CD4-positive, alpha-beta T cell treated with Interleukin-4 for 1 hour (primary cell): Measurements from ENCODE around the gene MYOF.
"Not testable (repeated sequence)": the region's sequence is repeated elsewhere in the genome, so short reads cannot be mapped to it uniquely, and the experiment has no call there.

ENCODE experiments used
- DNase-seq, 2 donors: peaks; one replicate each; pipeline ENCODE4 v3.0.0-alpha.2; 2020 to 2022

Gene MYOF

GRCh38 chr10:93342921-93343320 lies 139.2 kb downstream of the MYOF start:
- DNase-seq = no peak

GRCh38 chr10:93342366-93342765 lies 139.8 kb downstream of the MYOF start:
- DNase-seq = no peak

GRCh38 chr10:93337309-93337721 lies 144.8 kb downstream of the MYOF start:
- DNase-seq = no peak

- DNase-seq = no peak
These were observed 145.5 kb downstream of the MYOF start for GRCh38 chr10:93336678-93337077.

GRCh38 chr10:93336110-93336509 lies 146.0 kb downstream of the MYOF start:
- no peak for DNase-seq

- DNase-seq = no peak
These were observed 147.2 kb downstream of the MYOF start for GRCh38 chr10:93334901-93335327.

GRCh38 chr10:93334181-93334580 lies 148.0 kb downstream of the MYOF start:
- DNase-seq = no peak

GRCh38 chr10:93333278-93333978 lies 148.7 kb downstream of the MYOF start:
- DNase-seq = no peak

- no peak for DNase-seq
These were observed 151.3 kb downstream of the MYOF start for GRCh38 chr10:93330824-93331223.

- no peak for DNase-seq
These were observed 162.2 kb downstream of the MYOF start for GRCh38 chr10:93319896-93320295.

GRCh38 chr10:93319096-93319495 lies 163.0 kb downstream of the MYOF start:
- DNase-seq = no peak

- no peak for DNase-seq
These were observed 166.9 kb downstream of the MYOF start for GRCh38 chr10:93315246-93315645.

GRCh38 chr10:93314656-93315055 lies 167.5 kb downstream of the MYOF start:
- not testable (repeated sequence) for DNase-seq

- DNase-seq = no peak
These were observed 168.3 kb downstream of the MYOF start for GRCh38 chr10:93313798-93314197.

GRCh38 chr10:93309062-93309461 lies 173.1 kb downstream of the MYOF start:
- DNase-seq = no peak

GRCh38 chr10:93305122-93305521 lies 177.0 kb downstream of the MYOF start:
- DNase-seq = no peak

- DNase-seq = no peak
These were observed 181.2 kb downstream of the MYOF start for GRCh38 chr10:93300981-93301380.

- DNase-seq = no peak
These were observed 181.7 kb downstream of the MYOF start for GRCh38 chr10:93300288-93300917.

GRCh38 chr10:93299606-93300287 lies 182.4 kb downstream of the MYOF start:
- DNase-seq = no peak

GRCh38 chr10:93299195-93299594 lies 182.9 kb downstream of the MYOF start:
- no peak for DNase-seq

- no peak for DNase-seq
These were observed 186.0 kb downstream of the MYOF start for GRCh38 chr10:93296151-93296550.

GRCh38 chr10:93293999-93294398 lies 188.1 kb downstream of the MYOF start:
- no peak for DNase-seq

- DNase-seq = no peak
These were observed 191.3 kb downstream of the MYOF start for GRCh38 chr10:93290661-93291354.
